ENCODE data around the gene GRIN2A. TPM values are rescaled to one million over a fixed set of nuclear protein-coding genes. Genes with fewer than 3 reads are reported as not detected.

The GRIN2A gene
- polyA plus RNA-seq, 4 donors: 0.66 to 6.5 (median 5.9) TPM

GRCh38 chr16:10188236-10188635 lies 6.0 kb upstream of the GRIN2A start:
- DNase-seq (ENCODE audit: low read depth in 4 of 4, low spot score in 3 of 4): no peak

- DNase-seq (ENCODE audit: low read depth in 4 of 4, low spot score in 3 of 4): peak in 3 of 4 donors; percentile 56 to 66 (median 60)
Observed at GRCh38 chr16:10181196-10182162, 749 bp downstream of the GRIN2A start.

GRCh38 chr16:10180771-10181163 lies 1.5 kb downstream of the GRIN2A start:
- peak in 3 of 4 donors; percentile 22 to 37 (median 31) for DNase-seq (ENCODE audit: low read depth in 4 of 4, low spot score in 3 of 4)

- DNase-seq (ENCODE audit: low read depth in 4 of 4, low spot score in 3 of 4): no peak
Observed at GRCh38 chr16:10180042-10180770, 2.0 kb downstream of the GRIN2A start.

GRCh38 chr16:10178526-10178925 lies 3.7 kb downstream of the GRIN2A start:
- DNase-seq (ENCODE audit: low read depth in 4 of 4, low spot score in 3 of 4): no peak

- no peak for DNase-seq (ENCODE audit: low read depth in 4 of 4, low spot score in 3 of 4)
Observed at GRCh38 chr16:10178080-10178479, 4.1 kb downstream of the GRIN2A start.

GRCh38 chr16:10172848-10173655 lies 9.2 kb downstream of the GRIN2A start:
- no peak for DNase-seq (ENCODE audit: low read depth in 4 of 4, low spot score in 3 of 4)

- no peak for DNase-seq (ENCODE audit: low read depth in 4 of 4, low spot score in 3 of 4)
Observed at GRCh38 chr16:10171221-10171620, 11.0 kb downstream of the GRIN2A start.

- no peak for DNase-seq (ENCODE audit: low read depth in 4 of 4, low spot score in 3 of 4)
Observed at GRCh38 chr16:10169904-10170410, 12.3 kb downstream of the GRIN2A start.

GRCh38 chr16:10169031-10169430 lies 13.2 kb downstream of the GRIN2A start:
- DNase-seq (ENCODE audit: low read depth in 4 of 4, low spot score in 3 of 4): no peak

GRCh38 chr16:10168258-10168657 lies 14.0 kb downstream of the GRIN2A start:
- DNase-seq (ENCODE audit: low read depth in 4 of 4, low spot score in 3 of 4): no peak

- no peak for DNase-seq (ENCODE audit: low read depth in 4 of 4, low spot score in 3 of 4)
Observed at GRCh38 chr16:10165643-10166042, 16.6 kb downstream of the GRIN2A start.

- no peak for DNase-seq (ENCODE audit: low read depth in 4 of 4, low spot score in 3 of 4)
Observed at GRCh38 chr16:10162981-10163380, 19.2 kb downstream of the GRIN2A start.

GRCh38 chr16:10156099-10156498 lies 26.1 kb downstream of the GRIN2A start:
- no peak for DNase-seq (ENCODE audit: low read depth in 4 of 4, low spot score in 3 of 4)

- DNase-seq (ENCODE audit: low read depth in 4 of 4, low spot score in 3 of 4): no peak
Observed at GRCh38 chr16:10154389-10154788, 27.8 kb downstream of the GRIN2A start.

- no peak for DNase-seq (ENCODE audit: low read depth in 4 of 4, low spot score in 3 of 4)
Observed at GRCh38 chr16:10153985-10154384, 28.2 kb downstream of the GRIN2A start.

GRCh38 chr16:10151718-10152117 lies 30.5 kb downstream of the GRIN2A start:
- no peak for DNase-seq (ENCODE audit: low read depth in 4 of 4, low spot score in 3 of 4)

- DNase-seq (ENCODE audit: low read depth in 4 of 4, low spot score in 3 of 4): no peak
Observed at GRCh38 chr16:10150906-10151305, 31.3 kb downstream of the GRIN2A start.

GRCh38 chr16:10145542-10146035 lies 36.6 kb downstream of the GRIN2A start:
- DNase-seq (ENCODE audit: low read depth in 4 of 4, low spot score in 3 of 4): no peak

- peak in 2 of 4 donors; percentile 6 to 25 for DNase-seq (ENCODE audit: low read depth in 4 of 4, low spot score in 3 of 4)
Observed at GRCh38 chr16:10141671-10142070, 40.6 kb downstream of the GRIN2A start.

Data from left renal pelvis (tissue), 4 donors.